Ovary (tissue), 9 donors: ENCODE measurements around the gene KATNAL1. TPM values are rescaled to one million over a fixed set of nuclear protein-coding genes. Genes with fewer than 3 reads are reported as not detected.

ENCODE experiments used
- DNase-seq, 5 donors: peaks; one replicate each; pipeline ENCODE4 v3.0.0-alpha.2; 2019 to 2020
- H3K27ac ChIP-seq, 2 donors: fragments of 200-600 bp; one replicate each; pipeline versions ENCODE4 v1.5.1 to v1.8.0; 2019 to 2022
- H3K27me3 ChIP-seq: fragments of 200-600 bp; one replicate; pipeline ENCODE4 v1.8.0; 2022
- H3K36me3 ChIP-seq: fragments of 200-600 bp; sonication (generic); one replicate; pipeline ENCODE4 v1.5.1; 2019
- H3K4me1 ChIP-seq: one replicate; pipeline ENCODE4 v1.8.1; 2013; ENCODE audit warnings: mild to moderate bottlenecking, moderate library complexity; ENCODE audit not compliant: insufficient read depth
- H3K4me3 ChIP-seq: fragments of 200-600 bp; sonication (generic); one replicate; pipeline ENCODE4 v1.5.1; 2017
- H3K9me3 ChIP-seq, 2 donors: fragments of 200-600 bp in 1 of 2; sonication (generic) in 1 of 2; one replicate each; pipeline versions ENCODE4 v1.5.1 to v1.8.1; 2013 to 2019; ENCODE audit warnings: mild to moderate bottlenecking in 1 of 2, moderate library complexity in 1 of 2
- CTCF ChIP-seq, 3 donors: fragments of 450-650 bp in 2 of 3; fragments of 200-600 bp in 1 of 3; IDR thresholded peaks; one replicate each; pipeline versions ENCODE4 v1.5.1 to v1.8.0; 2016 to 2022; ENCODE audit warnings: antibody characterized with exemption in 3 of 3, mild to moderate bottlenecking in 1 of 3
- EP300 ChIP-seq: sonication (generic); formaldehyde crosslinking; IDR thresholded peaks from one replicate; pipeline ENCODE4 v1.6.1; 2017; ENCODE audit warnings: antibody characterized with exemption
- POLR2A ChIP-seq: fragments of 450-650 bp; IDR thresholded peaks from one replicate; pipeline ENCODE4 v1.6.1; 2017; ENCODE audit warnings: antibody characterized with exemption, mild to moderate bottlenecking, moderate library complexity
- WGBS, 3 donors: extraction: QIAGEN DNeasy Blood & Tissue Kit in 1 of 3; methylation state at CpG; one replicate each; pipeline versions ENCODE4 v1.1.5 to v1.1.7; 2013 to 2017; 5-methylcytosine and 5-hydroxymethylcytosine counted together
- intact Hi-C, 4 donors: fragments of 100-400 bp; cut with DNase I; formaldehyde crosslinking; loops; one replicate each; pipeline versions ENCODE4 v1.11.0 to v1.15.1; 2022 to 2023
- polyA plus RNA-seq, 2 donors: library from polyadenylated mRNA; stranded (reverse); fragments of 200-250 nt in 1 of 2; fragments of 350-450 nt in 1 of 2; fragmentation: Illumina TruSeq in 1 of 2; extraction: RNeasy Lipid Tissue Mini Kit (QIAGEN cat#74804) in 1 of 2; gene quantifications; one replicate each; pipeline ENCODE4 v1.2.3, GENCODE V29; 2013 to 2014
- total RNA-seq, 7 donors: library from RNA; depleted of rRNA in 2 of 7; stranded (reverse); fragments of >200 nt in 2 of 7; fragmentation: NEBNext Ultra II Directional in 3 of 7; extraction: Animal tissue kit (Norgen Biotek cat#: 25700) in 3 of 7; gene quantifications; one replicate each; pipeline versions ENCODE4 v1.1.0 to v1.2.4, GENCODE V29; 2016 to 2023
- donor health status: DM: no; HTN: no; CAD: no; lungs with moderate emphysema.
- donor health status: DM: no; HTN: no; CAD: no.
- donor health status: Bipolar disorder and iron deficiency.
- donor health status: DM: yes; HTN: yes; CAD: no.
- donor health status: DM: no; HTN: no; CAD: no.
- donor health status: DM: yes; HTN: yes; CAD: no.

The KATNAL1 gene
- total and polyA plus RNA-seq, 9 donors, result 2.9 to 23.2 (median 15.7) TPM

- H3K27ac ChIP-seq, result no peak overlapping the region
- no peak for DNase-seq
- TF ChIP-seq EP300, result no peak
- no peak for TF ChIP-seq CTCF (IDR thresholded peaks at IDR 0.05)
- no peak for TF ChIP-seq POLR2A
- intact Hi-C loops, result loop anchor here in 1 of 4 donors (10.0 kb wide), 1 partner anchor 207 kb away; the partner anchor contains the start of gene HMGB1
- no peak overlapping the region for H3K4me3 ChIP-seq
- no peaks in the 10 kb centered on the region for H3K27me3 ChIP-seq
- WGBS, 3 donors, result 79 to 84% (median 82%) methylated on average over 6 of the region's 6 CpGs
- H3K36me3 ChIP-seq, result no peaks in the 10 kb centered on the region
- no peaks in the 10 kb centered on the region for H3K9me3 ChIP-seq
- H3K4me1 ChIP-seq, result no peaks in the 10 kb centered on the region
These were observed 49.8 kb downstream of the KATNAL1 start for GRCh38 chr13:30257468-30258099.

DNA sequence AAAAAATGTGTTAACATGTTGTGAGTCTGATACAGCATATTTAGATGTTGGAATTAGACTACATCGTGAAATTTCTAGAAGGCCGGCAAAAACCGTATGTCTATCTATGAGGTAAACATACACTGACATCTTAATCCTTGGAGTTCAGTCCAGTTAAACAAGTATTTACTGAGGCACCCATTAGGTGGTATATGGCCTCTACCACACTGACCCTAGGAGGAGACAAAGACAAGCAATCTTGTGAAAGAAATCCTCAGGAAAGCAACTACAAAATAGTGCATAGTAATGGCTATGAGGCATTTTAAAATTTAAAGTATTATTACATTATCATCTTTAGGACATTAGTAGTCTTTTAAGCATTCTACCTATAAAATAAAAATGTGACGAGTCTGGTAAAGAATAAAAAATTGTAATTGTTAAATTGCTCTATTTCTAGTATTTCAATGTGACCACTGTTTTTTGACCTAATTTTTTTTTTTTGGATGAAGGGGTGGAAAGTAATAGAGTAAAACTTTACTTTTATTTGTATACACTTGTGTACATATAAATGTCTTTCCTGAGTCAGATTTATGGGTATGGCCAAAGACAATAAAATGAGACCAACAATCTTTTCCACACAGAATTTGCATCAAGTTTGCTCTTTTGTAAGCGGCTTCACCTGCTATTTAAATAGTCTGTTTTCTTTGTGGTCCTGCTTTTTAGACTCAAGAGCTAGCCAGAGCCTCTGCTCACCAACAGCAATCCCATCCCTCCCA lies 50.5 kb downstream of the KATNAL1 start:
- H3K4me3 ChIP-seq, result no peak overlapping the region
- TF ChIP-seq CTCF (IDR thresholded peaks at IDR 0.05), result no peak
- no peak for TF ChIP-seq POLR2A
- TF ChIP-seq EP300, result no peak
- WGBS, 3 donors, result 90 to 95% (median 93%) methylated on average over 5 of the region's 5 CpGs
- no peak for DNase-seq
- H3K36me3 ChIP-seq, result no peaks in the 10 kb centered on the region
- intact Hi-C loops, result loop anchor here in 1 of 4 donors (10.0 kb wide), 1 partner anchor 208 kb away; the partner anchor contains the start of gene HMGB1
- no peak overlapping the region for H3K27ac ChIP-seq
- no peaks in the 10 kb centered on the region for H3K27me3 ChIP-seq
- H3K4me1 ChIP-seq, result no peaks in the 10 kb centered on the region
- H3K9me3 ChIP-seq, result no peaks in the 10 kb centered on the region

DNA sequence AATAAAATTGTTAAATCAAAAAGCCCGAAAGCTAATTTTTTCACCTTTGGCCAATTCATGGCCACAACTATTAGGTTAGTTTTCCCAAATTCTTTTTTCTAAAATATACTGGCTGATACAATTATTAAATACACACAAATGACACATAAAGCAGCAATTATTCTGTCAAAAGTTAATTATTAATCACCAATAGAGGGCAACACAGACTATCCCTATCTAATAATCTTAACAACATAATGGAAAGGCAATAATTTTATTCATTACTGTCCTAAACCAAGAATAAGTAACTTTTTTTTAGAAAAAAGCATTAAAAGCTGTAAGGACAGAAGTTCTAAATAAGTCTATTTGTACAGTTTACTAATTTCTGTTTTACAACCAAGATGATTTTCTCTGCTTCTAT lies 51.7 kb downstream of the KATNAL1 start:
- TF ChIP-seq CTCF (IDR thresholded peaks at IDR 0.05) (peak in 1 of 3 donors; percentile 13), EP300 (no peak), POLR2A (no peak)
- no peaks in the 10 kb centered on the region for H3K4me1 ChIP-seq
- no peaks in the 10 kb centered on the region for H3K9me3 ChIP-seq
- no peak for DNase-seq
- WGBS, 3 donors, result 87 to 96% (median 91%) methylated on average over 1 of the region's 1 CpG
- H3K27me3 ChIP-seq, result no peaks in the 10 kb centered on the region
- no peaks in the 10 kb centered on the region for H3K36me3 ChIP-seq
- intact Hi-C loops, result loop anchor here in 1 of 4 donors (10.0 kb wide), 1 partner anchor 209 kb away; the partner anchor contains the start of gene HMGB1
- H3K4me3 ChIP-seq, result no peak overlapping the region
- no peak overlapping the region for H3K27ac ChIP-seq

DNA sequence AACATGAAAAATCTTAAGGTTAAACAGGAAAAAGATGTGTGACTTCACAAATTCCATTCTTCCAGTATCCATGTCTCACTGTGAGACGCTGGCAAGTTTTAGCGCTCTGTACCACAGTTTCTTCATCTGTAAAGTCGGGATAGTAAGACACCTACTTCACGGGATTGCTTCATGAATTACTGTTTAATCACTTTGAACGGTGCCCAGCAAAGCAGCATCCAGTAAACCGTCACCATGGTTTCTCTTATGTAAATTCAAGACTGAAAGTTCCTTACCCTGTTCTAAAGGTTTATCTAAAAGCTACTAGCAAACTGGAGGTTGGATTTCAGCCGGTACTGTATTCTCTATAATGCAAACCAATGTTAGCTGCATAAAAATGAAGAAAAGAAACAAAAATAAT lies 53.5 kb downstream of the KATNAL1 start:
- intact Hi-C loops, result loop anchor here in 1 of 4 donors (10.0 kb wide), 1 partner anchor 211 kb away; the partner anchor contains the start of gene HMGB1
- no peaks in the 10 kb centered on the region for H3K36me3 ChIP-seq
- H3K4me1 ChIP-seq, result no peaks in the 10 kb centered on the region
- no peak for TF ChIP-seq EP300
- TF ChIP-seq POLR2A, result no peak
- no peak for TF ChIP-seq CTCF (IDR thresholded peaks at IDR 0.05)
- H3K27ac ChIP-seq, result no peak overlapping the region
- H3K27me3 ChIP-seq, result no peaks in the 10 kb centered on the region
- peaks cover 0 to 2% of the 10 kb centered on the region in 2 donors for H3K9me3 ChIP-seq
- 93% methylated on average over 7 of the region's 7 CpGs for WGBS, 3 donors
- no peak overlapping the region for H3K4me3 ChIP-seq
- DNase-seq, result no peak
